Neural progenitor cell (in vitro differentiated cells): ENCODE measurements around the gene RAG2.

Source experiments
- EZH2phosphoT487 ChIP-seq: fragments of 200-600 bp; sonication (generic); IDR thresholded peaks from 2 replicates; pipeline ENCODE4 v1.6.1; 2017; ENCODE audit warnings: antibody characterized with exemption
- TF ChIP-seq, protein P1 (sequence below): fragments of 200-600 bp; sonication (generic); IDR thresholded peaks from 2 replicates; pipeline ENCODE4 v1.5.1; 2017; ENCODE audit warnings: antibody characterized with exemption, mild to moderate bottlenecking

DNA sequence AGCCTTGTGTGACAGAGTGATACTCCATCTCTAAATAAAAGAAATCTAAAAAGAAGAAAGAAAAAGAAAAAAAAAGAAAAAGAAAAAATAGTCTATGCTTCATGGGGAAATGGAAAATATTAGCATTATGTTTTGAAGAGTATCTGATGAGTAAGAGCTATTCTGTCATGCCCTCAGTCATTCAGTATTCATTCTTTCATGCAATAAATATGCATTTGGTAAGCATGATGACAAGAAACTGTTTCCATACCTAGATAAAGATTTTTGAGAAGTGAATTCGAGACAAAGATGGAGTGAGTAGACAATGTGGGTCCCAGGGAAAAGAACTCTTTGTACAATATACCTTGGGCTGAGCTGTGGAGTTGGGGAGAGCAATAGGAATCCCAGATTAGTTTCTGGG is 9.9 kb downstream of the RAG2 start:
- TF ChIP-seq, protein P1, sequence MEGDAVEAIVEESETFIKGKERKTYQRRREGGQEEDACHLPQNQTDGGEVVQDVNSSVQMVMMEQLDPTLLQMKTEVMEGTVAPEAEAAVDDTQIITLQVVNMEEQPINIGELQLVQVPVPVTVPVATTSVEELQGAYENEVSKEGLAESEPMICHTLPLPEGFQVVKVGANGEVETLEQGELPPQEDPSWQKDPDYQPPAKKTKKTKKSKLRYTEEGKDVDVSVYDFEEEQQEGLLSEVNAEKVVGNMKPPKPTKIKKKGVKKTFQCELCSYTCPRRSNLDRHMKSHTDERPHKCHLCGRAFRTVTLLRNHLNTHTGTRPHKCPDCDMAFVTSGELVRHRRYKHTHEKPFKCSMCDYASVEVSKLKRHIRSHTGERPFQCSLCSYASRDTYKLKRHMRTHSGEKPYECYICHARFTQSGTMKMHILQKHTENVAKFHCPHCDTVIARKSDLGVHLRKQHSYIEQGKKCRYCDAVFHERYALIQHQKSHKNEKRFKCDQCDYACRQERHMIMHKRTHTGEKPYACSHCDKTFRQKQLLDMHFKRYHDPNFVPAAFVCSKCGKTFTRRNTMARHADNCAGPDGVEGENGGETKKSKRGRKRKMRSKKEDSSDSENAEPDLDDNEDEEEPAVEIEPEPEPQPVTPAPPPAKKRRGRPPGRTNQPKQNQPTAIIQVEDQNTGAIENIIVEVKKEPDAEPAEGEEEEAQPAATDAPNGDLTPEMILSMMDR = no peak
- no peak for TF ChIP-seq EZH2phosphoT487
